ENCODE results near the gene BYSL. TPM values are rescaled to one million over a fixed set of nuclear protein-coding genes. Genes with fewer than 3 reads are reported as not detected.
"Not testable (repeated sequence)": the region's sequence is repeated elsewhere in the genome, so short reads cannot be mapped to it uniquely, and the experiment has no call there.

BYSL gene
- total and polyA plus RNA-seq, 5 donors, result 6.5 to 12.4 (median 8.7) TPM

GRCh38 chr6:41942067-41942851 is 21.0 kb downstream of the BYSL start:
- peaks cover 20% of the 10 kb centered on the region for H3K4me1 ChIP-seq (ENCODE audit: control insufficient read depth, insufficient read depth, low read length)

GRCh38 chr6:41942882-41943281 is 21.6 kb downstream of the BYSL start:
- not testable (repeated sequence) for H3K27ac ChIP-seq (ENCODE audit: low read length); H3K27me3 ChIP-seq (ENCODE audit: control insufficient read depth, insufficient read depth); H3K9me3 ChIP-seq (ENCODE audit: control insufficient read depth, low read length); H3K4me3 ChIP-seq (ENCODE audit: low read length); ATAC-seq; DNase-seq
- intact Hi-C loops (cut with DNase I), result loop anchor here in 2 of 4 donors (5.0 kb wide), 2 partner anchors 99 to 104 kb away; no protein-coding TSS in a partner anchor
- peaks cover 20% of the 10 kb centered on the region for H3K4me1 ChIP-seq (ENCODE audit: control insufficient read depth, insufficient read depth, low read length)
- 94% methylated on average over 14 of the region's 14 CpGs for WGBS

More at GRCh38 chr6:41942067-41942851, 21.0 kb downstream of the BYSL start:
- DNase-seq (no peak), ATAC-seq (peak in 1 of 2 donors; percentile 1)
- peak overlapping the region; percentile 38 for H3K27ac ChIP-seq (ENCODE audit: low read length)
- H3K27me3 ChIP-seq (ENCODE audit: control insufficient read depth, insufficient read depth), result no peaks in the 10 kb centered on the region
- H3K9me3 ChIP-seq (ENCODE audit: control insufficient read depth, low read length), result no peaks in the 10 kb centered on the region
- 41% methylated on average over 20 of the region's 20 CpGs for WGBS
- intact Hi-C loops (cut with DNase I), result loop anchor here in 2 of 4 donors (5.0 kb wide), 2 partner anchors 100 to 105 kb away; no protein-coding TSS in a partner anchor
- peak overlapping the region; percentile 84 for H3K4me3 ChIP-seq (ENCODE audit: low read length)

GRCh38 chr6:41943456-41943855 is 22.2 kb downstream of the BYSL start:
- ATAC-seq, result no peak
- Histone ChIP-seq H3K27ac (ENCODE audit: low read length) (no peak overlapping the region), H3K27me3 (ENCODE audit: control insufficient read depth, insufficient read depth) (no peaks in the 10 kb centered on the region), H3K4me3 (ENCODE audit: low read length) (no peak overlapping the region), H3K9me3 (ENCODE audit: control insufficient read depth, low read length) (no peaks in the 10 kb centered on the region), H3K4me1 (ENCODE audit: control insufficient read depth, insufficient read depth, low read length) (peaks cover 15% of the 10 kb centered on the region)
- DNase-seq, result no peak
- intact Hi-C loops (cut with DNase I), result loop anchor here in 2 of 4 donors (5.0 kb wide), 2 partner anchors 99 to 104 kb away; no protein-coding TSS in a partner anchor

GRCh38 chr6:41947581-41948220 is 26.4 kb downstream of the BYSL start:
- Histone ChIP-seq H3K27me3 (ENCODE audit: control insufficient read depth, insufficient read depth) (no peaks in the 10 kb centered on the region), H3K4me3 (ENCODE audit: low read length) (no peak overlapping the region), H3K4me1 (ENCODE audit: control insufficient read depth, insufficient read depth, low read length) (no peaks in the 10 kb centered on the region), H3K9me3 (ENCODE audit: control insufficient read depth, low read length) (no peaks in the 10 kb centered on the region), H3K27ac (ENCODE audit: low read length) (no peak overlapping the region)
- intact Hi-C loops (cut with DNase I), result no loop called here
- DNase-seq (no peak), ATAC-seq (peak; percentile 58 to 75)
- WGBS, result 75% methylated on average over 10 of the region's 10 CpGs

- 96% methylated on average over 2 of the region's 2 CpGs for WGBS
- H3K9me3 ChIP-seq (ENCODE audit: control insufficient read depth, low read length), result no peaks in the 10 kb centered on the region
- ATAC-seq (no peak), DNase-seq (no peak)
- H3K27me3 ChIP-seq (ENCODE audit: control insufficient read depth, insufficient read depth), result no peaks in the 10 kb centered on the region
- no peaks in the 10 kb centered on the region for H3K4me1 ChIP-seq (ENCODE audit: control insufficient read depth, insufficient read depth, low read length)
- intact Hi-C loops (cut with DNase I), result no loop called here
- H3K27ac ChIP-seq (ENCODE audit: low read length), result no peak overlapping the region
- no peak overlapping the region for H3K4me3 ChIP-seq (ENCODE audit: low read length)
Observed at GRCh38 chr6:41954668-41955067, 33.4 kb downstream of the BYSL start.

- no peak overlapping the region for H3K4me3 ChIP-seq (ENCODE audit: low read length)
- no peak for ATAC-seq
- H3K4me1 ChIP-seq (ENCODE audit: control insufficient read depth, insufficient read depth, low read length), result no peaks in the 10 kb centered on the region
- WGBS, result 79% methylated on average over 2 of the region's 2 CpGs
- no peak for DNase-seq
- intact Hi-C loops (cut with DNase I), result no loop called here
- H3K27ac ChIP-seq (ENCODE audit: low read length), result no peak overlapping the region
- no peaks in the 10 kb centered on the region for H3K9me3 ChIP-seq (ENCODE audit: control insufficient read depth, low read length)
- H3K27me3 ChIP-seq (ENCODE audit: control insufficient read depth, insufficient read depth), result no peaks in the 10 kb centered on the region
Observed at GRCh38 chr6:41955412-41955811, 34.1 kb downstream of the BYSL start.

GRCh38 chr6:41957117-41957516 is 35.8 kb downstream of the BYSL start:
- ATAC-seq, result no peak
- no peaks in the 10 kb centered on the region for H3K9me3 ChIP-seq (ENCODE audit: control insufficient read depth, low read length)
- H3K27me3 ChIP-seq (ENCODE audit: control insufficient read depth, insufficient read depth), result no peaks in the 10 kb centered on the region
- DNase-seq, result no peak
- intact Hi-C loops (cut with DNase I), result no loop called here
- WGBS, result 62% methylated on average over 4 of the region's 4 CpGs
- H3K4me3 ChIP-seq (ENCODE audit: low read length), result no peak overlapping the region
- no peaks in the 10 kb centered on the region for H3K4me1 ChIP-seq (ENCODE audit: control insufficient read depth, insufficient read depth, low read length)
- no peak overlapping the region for H3K27ac ChIP-seq (ENCODE audit: low read length)

- Histone ChIP-seq H3K27me3 (ENCODE audit: control insufficient read depth, insufficient read depth) (no peaks in the 10 kb centered on the region), H3K4me1 (ENCODE audit: control insufficient read depth, insufficient read depth, low read length) (no peaks in the 10 kb centered on the region), H3K9me3 (ENCODE audit: control insufficient read depth, low read length) (no peaks in the 10 kb centered on the region), H3K4me3 (ENCODE audit: low read length) (no peak overlapping the region), H3K27ac (ENCODE audit: low read length) (no peak overlapping the region)
- DNase-seq (no peak), ATAC-seq (no peak)
- intact Hi-C loops (cut with DNase I), result no loop called here
- 92% methylated on average over 6 of the region's 6 CpGs for WGBS
Observed at GRCh38 chr6:41958022-41958856, 36.9 kb downstream of the BYSL start.

- WGBS, result 94% methylated on average over 4 of the region's 4 CpGs
- H3K4me3 ChIP-seq (ENCODE audit: low read length), result no peak overlapping the region
- H3K4me1 ChIP-seq (ENCODE audit: control insufficient read depth, insufficient read depth, low read length), result no peaks in the 10 kb centered on the region
- H3K27ac ChIP-seq (ENCODE audit: low read length), result no peak overlapping the region
- DNase-seq (no peak), ATAC-seq (no peak)
- H3K9me3 ChIP-seq (ENCODE audit: control insufficient read depth, low read length), result no peaks in the 10 kb centered on the region
- H3K27me3 ChIP-seq (ENCODE audit: control insufficient read depth, insufficient read depth), result no peaks in the 10 kb centered on the region
- intact Hi-C loops (cut with DNase I), result no loop called here
Observed at GRCh38 chr6:41960028-41960427, 38.7 kb downstream of the BYSL start.

- Histone ChIP-seq H3K27me3 (ENCODE audit: control insufficient read depth, insufficient read depth) (no peaks in the 10 kb centered on the region), H3K4me1 (ENCODE audit: control insufficient read depth, insufficient read depth, low read length) (no peaks in the 10 kb centered on the region), H3K9me3 (ENCODE audit: control insufficient read depth, low read length) (no peaks in the 10 kb centered on the region), H3K4me3 (ENCODE audit: low read length) (no peak overlapping the region), H3K27ac (ENCODE audit: low read length) (no peak overlapping the region)
- 50% methylated on average over 1 of the region's 1 CpG for WGBS
- intact Hi-C loops (cut with DNase I), result no loop called here
- DNase-seq (no peak), ATAC-seq (no peak)
Observed at GRCh38 chr6:41963371-41963770, 42.1 kb downstream of the BYSL start.
